CD4-positive, alpha-beta T cell (primary cell): Measurements from ENCODE around the gene KRTAP2-3. TPM values are rescaled to one million over a fixed set of nuclear protein-coding genes. Genes with fewer than 3 reads are reported as not detected.
"Not testable (repeated sequence)": the region's sequence is repeated elsewhere in the genome, so short reads cannot be mapped to it uniquely, and the experiment has no call there.

ENCODE experiments used
- ATAC-seq: fragments of 200-7000 bp; cut with Tn5 transposase; one replicate; pipeline ENCODE4 v1.10.0; 2022; ENCODE audit warnings: mild to moderate bottlenecking; ENCODE audit not compliant: poor library complexity
- CTCF ChIA-PET: fragments of 350-600 bp; sonication (Branson Sonifier 250); formaldehyde crosslinking; loops from one replicate; lab custom pipeline; 2021; ENCODE audit warnings: antibody characterized with exemption, inconsistent platforms; lab: Charles Lee
- POLR2A ChIA-PET: fragments of 350-600 bp; sonication (Branson Sonifier 250); formaldehyde crosslinking; loops from one replicate; lab custom pipeline; 2021; ENCODE audit warnings: antibody characterized with exemption, inconsistent platforms; lab: Charles Lee
- DNase-seq, 14 experiments: peaks; one replicate each; pipeline ENCODE4 v3.0.0-alpha.2; 2013 to 2020; ENCODE audit warnings: mixed read lengths in 2 of 14
- H3K27ac ChIP-seq, 2 donors: one replicate each; pipeline versions ENCODE4 v1.5.1 to v1.7.0; 2013; ENCODE audit warnings: low read length in 2 of 2, low read depth in 1 of 2, mild to moderate bottlenecking in 1 of 2
- H3K27me3 ChIP-seq, 2 experiments: 1 replicate in 1 of 2; 2 replicates in 1 of 2; pipeline versions ENCODE4 v1.6.1 to v1.7.0; 2013; ENCODE audit warnings: low read length in 2 of 2, control low read depth in 1 of 2, mild to moderate bottlenecking in 1 of 2, moderate library complexity in 1 of 2; ENCODE audit not compliant: insufficient read depth in 2 of 2, control insufficient read depth in 1 of 2
- H3K36me3 ChIP-seq: one replicate; pipeline ENCODE4 v1.6.1; 2013; ENCODE audit warnings: low read length, control low read depth; ENCODE audit not compliant: insufficient read depth
- H3K4me1 ChIP-seq: one replicate; pipeline ENCODE4 v1.6.1; 2013; ENCODE audit warnings: low read length, control low read depth; ENCODE audit not compliant: insufficient read depth
- H3K4me3 ChIP-seq: one replicate; pipeline ENCODE4 v1.5.1; 2013; ENCODE audit warnings: mild to moderate bottlenecking, low read length, moderate library complexity
- H3K9me3 ChIP-seq, 2 experiments: 1 replicate in 1 of 2; 2 replicates in 1 of 2; pipeline versions ENCODE4 v1.6.1 to v1.7.0; 2013; ENCODE audit warnings: low read length in 2 of 2, mild to moderate bottlenecking in 2 of 2, control low read depth in 1 of 2, moderate library complexity in 1 of 2; ENCODE audit not compliant: control insufficient read depth in 1 of 2, insufficient read depth in 1 of 2
- H3K27ac Mint-ChIP-seq: one replicate; pipeline ENCODE4 v1.8.0; 2020; ENCODE audit warnings: mixed read lengths
- H3K27me3 Mint-ChIP-seq: one replicate; pipeline ENCODE4 v1.8.0; 2021; ENCODE audit warnings: mixed read lengths
- H3K36me3 Mint-ChIP-seq: one replicate; pipeline ENCODE4 v1.8.0; 2021; ENCODE audit warnings: low read depth, mixed read lengths
- H3K4me1 Mint-ChIP-seq: one replicate; pipeline ENCODE4 v1.8.0; 2021; ENCODE audit warnings: low read depth, mixed read lengths
- H3K4me3 Mint-ChIP-seq: one replicate; pipeline ENCODE4 v1.8.0; 2020; ENCODE audit warnings: mild to moderate bottlenecking, mixed read lengths
- H3K9me3 Mint-ChIP-seq: one replicate; pipeline ENCODE4 v1.8.0; 2020; ENCODE audit warnings: mixed read lengths
- intact Hi-C, 2 experiments: fragments of 100-400 bp; cut with DNase I in 1 of 2; cut with micrococcal nuclease in 1 of 2; formaldehyde crosslinking; loops; one replicate each; pipeline versions ENCODE4 v1.15.1 to v1.9.0; 2023 to 2025; cut with DNase I, micrococcal nuclease
- total RNA-seq, 174 experiments: library from RNA in 2 of 174; stranded (reverse) in 2 of 174; gene quantifications; one replicate each; pipeline ENCODE4 v1.2.3 and lab custom pipeline; 2021 to 2026
- TF ChIP-seq, protein P1 (sequence below): fragments of 200-600 bp; IDR thresholded peaks from one replicate; pipeline ENCODE4 v1.8.0; 2022; ENCODE audit warnings: antibody characterized with exemption, mild to moderate bottlenecking

Gene KRTAP2-3
- total RNA-seq, 2 experiments from 2014 or later, result not detected

GRCh38 chr17:41048441-41048840 lies 11.5 kb downstream of the KRTAP2-3 start:
- ChIA-PET POLR2A (no interaction called here), CTCF (no interaction called here)
- H3K4me3 Mint-ChIP-seq, result no peak overlapping the region
- no peaks in the 10 kb centered on the region for H3K4me1 Mint-ChIP-seq
- Histone ChIP-seq H3K36me3 (no peaks in the 10 kb centered on the region), H3K9me3 (no peaks in the 10 kb centered on the region), H3K27ac (no peak overlapping the region), H3K27me3 (peaks cover 3 to 10% of the 10 kb centered on the region in 2 experiments), H3K4me3 (no peak overlapping the region), H3K4me1 (no peaks in the 10 kb centered on the region)
- TF ChIP-seq, protein P1, sequence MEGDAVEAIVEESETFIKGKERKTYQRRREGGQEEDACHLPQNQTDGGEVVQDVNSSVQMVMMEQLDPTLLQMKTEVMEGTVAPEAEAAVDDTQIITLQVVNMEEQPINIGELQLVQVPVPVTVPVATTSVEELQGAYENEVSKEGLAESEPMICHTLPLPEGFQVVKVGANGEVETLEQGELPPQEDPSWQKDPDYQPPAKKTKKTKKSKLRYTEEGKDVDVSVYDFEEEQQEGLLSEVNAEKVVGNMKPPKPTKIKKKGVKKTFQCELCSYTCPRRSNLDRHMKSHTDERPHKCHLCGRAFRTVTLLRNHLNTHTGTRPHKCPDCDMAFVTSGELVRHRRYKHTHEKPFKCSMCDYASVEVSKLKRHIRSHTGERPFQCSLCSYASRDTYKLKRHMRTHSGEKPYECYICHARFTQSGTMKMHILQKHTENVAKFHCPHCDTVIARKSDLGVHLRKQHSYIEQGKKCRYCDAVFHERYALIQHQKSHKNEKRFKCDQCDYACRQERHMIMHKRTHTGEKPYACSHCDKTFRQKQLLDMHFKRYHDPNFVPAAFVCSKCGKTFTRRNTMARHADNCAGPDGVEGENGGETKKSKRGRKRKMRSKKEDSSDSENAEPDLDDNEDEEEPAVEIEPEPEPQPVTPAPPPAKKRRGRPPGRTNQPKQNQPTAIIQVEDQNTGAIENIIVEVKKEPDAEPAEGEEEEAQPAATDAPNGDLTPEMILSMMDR, result no peak
- peaks cover 3% of the 10 kb centered on the region for H3K9me3 Mint-ChIP-seq
- peaks cover 40% of the 10 kb centered on the region for H3K27me3 Mint-ChIP-seq
- DNase-seq, result no peak
- no peak for ATAC-seq
- intact Hi-C loops, result no loop called here
- no peak overlapping the region for H3K27ac Mint-ChIP-seq
- no peaks in the 10 kb centered on the region for H3K36me3 Mint-ChIP-seq

GRCh38 chr17:41046735-41047465 lies 13.0 kb downstream of the KRTAP2-3 start, which contains the start of gene KRTAP2-1:
KRTAP2-1 (minus strand) TSS chr17:41047316; CDS start chr17:41047267, 49 bp downstream.
- CTCF ChIA-PET, POLR2A ChIA-PET: not testable (repeated sequence)

DNA sequence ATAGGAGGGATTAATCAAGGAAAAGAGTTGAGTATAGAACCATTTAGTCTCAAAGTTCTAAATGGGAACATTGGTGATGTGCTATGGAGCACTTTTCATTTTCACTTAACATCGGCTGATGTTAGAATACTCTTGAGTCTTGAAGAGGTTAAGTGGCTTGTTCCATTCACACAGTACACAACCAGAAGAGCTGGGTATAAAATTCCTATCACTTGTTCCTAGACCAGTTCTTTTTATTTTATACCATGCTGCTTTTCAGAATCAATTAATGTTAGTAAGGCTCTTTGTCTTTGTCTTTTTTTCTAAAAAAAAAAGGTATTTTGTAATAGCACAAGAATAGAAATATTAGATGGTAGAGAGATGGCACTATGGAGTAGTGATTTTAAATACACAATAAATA lies 17.0 kb downstream of the KRTAP2-3 start:
- peaks cover 26% of the 10 kb centered on the region for H3K27me3 Mint-ChIP-seq
- intact Hi-C loops, result no loop called here

More at GRCh38 chr17:41046735-41047465, 13.0 kb downstream of the KRTAP2-3 start, which contains the start of gene KRTAP2-1:
- H3K36me3 ChIP-seq, H3K9me3 ChIP-seq, H3K36me3 Mint-ChIP-seq, H3K27ac ChIP-seq, H3K4me3 ChIP-seq, H3K4me1 ChIP-seq, DNase-seq, ATAC-seq, intact Hi-C loops, H3K4me3 Mint-ChIP-seq, H3K4me1 Mint-ChIP-seq, H3K27ac Mint-ChIP-seq, H3K9me3 Mint-ChIP-seq: not testable (repeated sequence)
- peaks cover 4 to 10% of the 10 kb centered on the region in 2 experiments for H3K27me3 ChIP-seq
- peaks cover 40% of the 10 kb centered on the region for H3K27me3 Mint-ChIP-seq

GRCh38 chr17:41040783-41041571 lies 18.9 kb downstream of the KRTAP2-3 start, which contains the start of gene KRTAP1-1:
KRTAP1-1 (minus strand) TSS chr17:41041450; CDS start chr17:41041397, 53 bp downstream.
- H3K27ac ChIP-seq, H3K4me3 ChIP-seq, H3K27me3 ChIP-seq, intact Hi-C loops, H3K4me3 Mint-ChIP-seq, CTCF ChIA-PET, ATAC-seq, H3K4me1 Mint-ChIP-seq, DNase-seq, POLR2A ChIA-PET, H3K9me3 Mint-ChIP-seq, H3K36me3 ChIP-seq, H3K9me3 ChIP-seq, H3K27ac Mint-ChIP-seq, H3K36me3 Mint-ChIP-seq, H3K4me1 ChIP-seq: not testable (repeated sequence)
- H3K27me3 Mint-ChIP-seq, result peaks cover 12% of the 10 kb centered on the region

More for the DNA sequence above, 17.0 kb downstream of the KRTAP2-3 start:
- peaks cover 4 to 5% of the 10 kb centered on the region in 2 experiments for H3K27me3 ChIP-seq
- ATAC-seq, result no peak
- H3K4me3 ChIP-seq, result no peak overlapping the region
- H3K4me1 Mint-ChIP-seq, result no peaks in the 10 kb centered on the region
- peaks cover 5% of the 10 kb centered on the region for H3K9me3 Mint-ChIP-seq
- H3K9me3 ChIP-seq, result peaks cover 0 to 5% of the 10 kb centered on the region in 2 experiments
- no peaks in the 10 kb centered on the region for H3K36me3 Mint-ChIP-seq
- no peaks in the 10 kb centered on the region for H3K36me3 ChIP-seq
- TF ChIP-seq, protein P1, result no peak
- ChIA-PET POLR2A (no interaction called here), CTCF (no interaction called here)
- H3K4me3 Mint-ChIP-seq, result no peak overlapping the region
- H3K27ac ChIP-seq, result no peak overlapping the region
- no peaks in the 10 kb centered on the region for H3K4me1 ChIP-seq
- H3K27ac Mint-ChIP-seq, result no peak overlapping the region
- no peak for DNase-seq
